K562 (cell line): ENCODE data around the gene TMEM273. TPM values are rescaled to one million over a fixed set of nuclear protein-coding genes. Genes with fewer than 3 reads are reported as not detected.

Experiments used
- ETV5 ChIP-seq: sonication (generic); formaldehyde crosslinking; IDR thresholded peaks from 2 replicates; pipeline ENCODE4 v1.4.0; 2020; ENCODE audit warnings: low read depth, mild to moderate bottlenecking, missing genetic modification reagents
- FOXK1 ChIP-seq: sonication (generic); formaldehyde crosslinking; IDR thresholded peaks from 2 replicates; pipeline ENCODE4 v1.8.0; 2022; ENCODE audit warnings: missing genetic modification reagents, mild to moderate bottlenecking, borderline replicate concordance
- polyA plus RNA-seq, 8 experiments: library from polyadenylated mRNA; depleted of rRNA in 4 of 8; stranded (reverse) in 5 of 8; unstranded in 3 of 8; fragments of >200 nt; fragmentation: Nextera tagmentation in 2 of 8; fragmentation: Illumina TruSeq in 1 of 8; extraction: Ambion mirVana in 2 of 8; extraction: Trizol in 1 of 8; gene quantifications; 2 replicates each; pipeline versions ENCODE4 v1.2.1 to v1.2.3, GENCODE V29; 2011 to 2014; ENCODE audit warnings: inconsistent platforms in 1 of 8, missing spikeins in 1 of 8
- total RNA-seq, 7 experiments: library from RNA; depleted of rRNA in 6 of 7; stranded (reverse); fragments of >200 nt in 6 of 7; fragmentation: Illumina TruSeq in 2 of 7; extraction: Trizol in 2 of 7; gene quantifications; 2 replicates each; pipeline versions ENCODE4 v1.2.1 to v1.2.3, GENCODE V29; 2011 to 2021; ENCODE audit warnings: low replicate concordance in 1 of 7
- TF ChIP-seq, protein P1 (sequence below), 2 experiments: IDR thresholded peaks in 1 of 2; conservative IDR thresholded peaks in 1 of 2; 2 replicates each; pipeline ENCODE4 v1.6.1; 2016; ENCODE audit warnings: low read depth in 2 of 2, mild to moderate bottlenecking in 1 of 2, missing compliant biosample characterization in 1 of 2, missing genetic modification characterization in 1 of 2, moderate library complexity in 1 of 2
- TF ChIP-seq, protein P2 (sequence below), 3 experiments: fragments of 200-800 bp in 1 of 3; fragments of 250-450 bp in 1 of 3; fragments of 450-650 bp in 1 of 3; sonication (Bioruptor Pico) in 1 of 3; sonication (Bioruptor generic) in 1 of 3; formaldehyde crosslinking in 1 of 3; IDR thresholded peaks; 2 replicates each; pipeline versions ENCODE4 v1.6.1 to v1.8.0; 2016 to 2022; ENCODE audit warnings: mild to moderate bottlenecking in 2 of 3, missing genetic modification characterization in 2 of 3, missing compliant biosample characterization in 1 of 3, moderate library complexity in 1 of 3

Gene TMEM273
- total and polyA plus RNA-seq, 9 of the 15 experiments (the other 6 are each of a cell fraction or from before 2014, with no cell fraction given) = 39.2 to 131 (median 95.6) TPM

DNA sequence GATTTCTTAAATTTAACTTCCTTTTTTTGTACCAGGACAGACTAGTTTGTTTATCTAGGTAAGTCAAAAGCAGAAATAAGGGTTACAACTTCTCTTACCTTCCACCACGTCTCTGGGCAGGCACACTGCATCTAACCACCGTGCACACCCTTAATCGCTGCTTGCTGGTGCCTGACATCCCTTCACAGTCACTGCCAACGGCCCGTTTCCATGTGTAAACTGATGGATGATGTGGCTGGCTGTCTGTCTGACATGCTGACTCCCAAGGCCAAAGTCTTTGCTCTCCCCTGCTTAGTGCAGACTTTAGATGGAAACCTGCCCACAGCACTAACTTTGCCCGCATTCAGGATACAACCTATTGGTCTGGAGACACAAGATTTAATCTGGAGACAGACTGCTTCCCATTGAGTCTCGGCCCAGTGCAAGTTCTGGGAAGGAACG lies 1.1 kb downstream of the TMEM273 start (continued):
- TF ChIP-seq, protein P1, sequence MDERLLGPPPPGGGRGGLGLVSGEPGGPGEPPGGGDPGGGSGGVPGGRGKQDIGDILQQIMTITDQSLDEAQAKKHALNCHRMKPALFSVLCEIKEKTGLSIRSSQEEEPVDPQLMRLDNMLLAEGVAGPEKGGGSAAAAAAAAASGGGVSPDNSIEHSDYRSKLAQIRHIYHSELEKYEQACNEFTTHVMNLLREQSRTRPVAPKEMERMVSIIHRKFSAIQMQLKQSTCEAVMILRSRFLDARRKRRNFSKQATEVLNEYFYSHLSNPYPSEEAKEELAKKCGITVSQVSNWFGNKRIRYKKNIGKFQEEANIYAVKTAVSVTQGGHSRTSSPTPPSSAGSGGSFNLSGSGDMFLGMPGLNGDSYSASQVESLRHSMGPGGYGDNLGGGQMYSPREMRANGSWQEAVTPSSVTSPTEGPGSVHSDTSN (CRISPR knock-in tag; IDR thresholded peaks at IDR 0.05; ENCODE audit: low read depth) = no peak
- TF ChIP-seq, protein P1 (tag; conservative IDR thresholded peaks at IDR 0.05; ENCODE audit: low read depth) = no peak
- TF ChIP-seq FOXK1 = no peak
- no peak for TF ChIP-seq ETV5 (CRISPR knock-in tag)
- TF ChIP-seq, protein P2, sequence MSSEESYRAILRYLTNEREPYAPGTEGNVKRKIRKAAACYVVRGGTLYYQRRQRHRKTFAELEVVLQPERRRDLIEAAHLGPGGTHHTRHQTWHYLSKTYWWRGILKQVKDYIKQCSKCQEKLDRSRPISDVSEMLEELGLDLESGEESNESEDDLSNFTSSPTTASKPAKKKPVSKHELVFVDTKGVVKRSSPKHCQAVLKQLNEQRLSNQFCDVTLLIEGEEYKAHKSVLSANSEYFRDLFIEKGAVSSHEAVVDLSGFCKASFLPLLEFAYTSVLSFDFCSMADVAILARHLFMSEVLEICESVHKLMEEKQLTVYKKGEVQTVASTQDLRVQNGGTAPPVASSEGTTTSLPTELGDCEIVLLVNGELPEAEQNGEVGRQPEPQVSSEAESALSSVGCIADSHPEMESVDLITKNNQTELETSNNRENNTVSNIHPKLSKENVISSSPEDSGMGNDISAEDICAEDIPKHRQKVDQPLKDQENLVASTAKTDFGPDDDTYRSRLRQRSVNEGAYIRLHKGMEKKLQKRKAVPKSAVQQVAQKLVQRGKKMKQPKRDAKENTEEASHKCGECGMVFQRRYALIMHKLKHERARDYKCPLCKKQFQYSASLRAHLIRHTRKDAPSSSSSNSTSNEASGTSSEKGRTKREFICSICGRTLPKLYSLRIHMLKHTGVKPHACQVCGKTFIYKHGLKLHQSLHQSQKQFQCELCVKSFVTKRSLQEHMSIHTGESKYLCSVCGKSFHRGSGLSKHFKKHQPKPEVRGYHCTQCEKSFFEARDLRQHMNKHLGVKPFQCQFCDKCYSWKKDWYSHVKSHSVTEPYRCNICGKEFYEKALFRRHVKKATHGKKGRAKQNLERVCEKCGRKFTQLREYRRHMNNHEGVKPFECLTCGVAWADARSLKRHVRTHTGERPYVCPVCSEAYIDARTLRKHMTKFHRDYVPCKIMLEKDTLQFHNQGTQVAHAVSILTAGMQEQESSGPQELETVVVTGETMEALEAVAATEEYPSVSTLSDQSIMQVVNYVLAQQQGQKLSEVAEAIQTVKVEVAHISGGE (CRISPR knock-in tag; IDR thresholded peaks at IDR 0.05) = no peak
